GM06990 (cell line): ENCODE measurements around the gene NUTM1.
A peak's percentile ranks its signal among the peaks of the same experiment; 100 is the strongest.
"Not testable (repeated sequence)": the region's sequence is repeated elsewhere in the genome, so short reads cannot be mapped to it uniquely, and the experiment has no call there.

Experiments used
- DNase-seq: peaks from one replicate; pipeline ENCODE4 v3.0.0-alpha.2; 2011; ENCODE audit not compliant: insufficient read length; ENCODE audit errors: extremely low read depth
- H3K27me3 ChIP-seq: replicated peaks from 2 replicates; pipeline ENCODE4 v1.6.0; 2011; ENCODE audit warnings: low read length; ENCODE audit not compliant: control insufficient read depth, insufficient read depth
- H3K36me3 ChIP-seq: 2 replicates; pipeline ENCODE4 v1.5.1; 2011; ENCODE audit warnings: low read length; ENCODE audit not compliant: control insufficient read depth, insufficient read depth
- H3K4me3 ChIP-seq: replicated peaks from 2 replicates; pipeline ENCODE4 v1.5.1; 2011; ENCODE audit warnings: low read depth, mild to moderate bottlenecking, control low read depth, low read length
- TF ChIP-seq, protein P1 (sequence below): IDR thresholded peaks from 2 replicates; pipeline ENCODE4 v1.5.1; 2011; ENCODE audit warnings: low read length, control low read depth, mild to moderate bottlenecking, inconsistent platforms; ENCODE audit not compliant: insufficient read depth, poor library complexity, severe bottlenecking

Gene NUTM1

DNA sequence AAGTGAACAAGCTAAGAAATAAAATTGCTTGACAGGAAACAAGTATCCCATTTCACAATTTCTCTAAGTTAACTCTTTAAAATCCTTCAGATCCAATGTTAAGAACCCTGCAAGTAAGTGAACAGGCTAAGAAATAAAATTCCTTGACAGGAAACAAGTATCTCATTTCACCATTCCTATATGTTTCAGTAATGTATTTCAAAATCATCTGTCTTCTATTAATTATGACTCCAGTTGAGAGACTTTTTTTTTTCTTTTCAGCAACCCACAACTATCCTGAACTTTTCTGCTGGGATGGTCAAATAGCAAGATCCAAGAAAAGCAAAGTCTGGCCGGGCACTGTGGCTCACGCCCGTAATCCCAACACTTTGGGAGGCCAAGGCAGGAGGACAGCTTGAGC is 3.2 kb upstream of the NUTM1 start:
- DNase-seq: no peak
- no peak overlapping the region for H3K4me3 ChIP-seq

DNA sequence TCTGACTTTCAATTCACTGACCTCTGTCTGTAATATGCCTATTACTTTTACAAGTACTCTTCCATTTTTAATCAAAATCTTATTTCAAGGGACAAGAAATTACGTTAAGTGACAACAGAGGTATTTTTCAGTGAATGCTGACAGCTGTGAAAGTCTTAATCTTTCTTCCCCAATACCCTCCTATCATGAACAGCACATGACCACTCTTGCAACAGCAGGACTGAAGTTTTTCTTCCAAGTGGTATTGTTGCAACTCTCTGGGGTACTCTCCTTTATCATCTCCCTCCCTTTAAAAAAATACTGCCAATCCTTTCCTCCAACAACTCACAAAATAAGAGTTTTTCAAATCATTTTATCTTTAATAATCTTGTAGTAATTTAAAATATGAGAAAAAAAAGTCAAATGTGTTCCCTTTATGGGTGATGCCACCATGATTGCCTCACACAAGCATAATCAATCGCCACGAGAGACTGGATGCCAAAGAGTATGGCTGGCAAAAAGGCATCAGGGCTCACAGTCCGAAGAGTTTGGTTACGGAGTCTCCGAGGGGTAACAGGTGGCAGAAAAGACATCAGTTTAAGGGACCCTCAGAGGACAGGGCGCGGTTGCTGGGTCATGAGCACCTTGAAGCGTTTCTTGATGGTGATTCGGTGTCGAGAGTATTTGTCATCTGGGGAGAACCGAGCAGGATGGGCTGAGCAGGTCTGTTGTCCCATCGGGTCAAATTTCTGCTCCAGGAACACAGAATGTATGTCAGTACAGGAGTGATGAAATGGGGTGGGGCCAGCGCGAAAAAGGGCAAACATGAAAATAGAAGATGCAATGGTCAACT is 1.5 kb upstream of the NUTM1 start:
- no peaks in the 10 kb centered on the region for H3K27me3 ChIP-seq
- DNase-seq: no peak
- H3K4me3 ChIP-seq: peak overlapping the region; percentile 88
- no peaks in the 10 kb centered on the region; the same call in 1 of the 2 replicates for H3K36me3 ChIP-seq
- TF ChIP-seq, protein P1, sequence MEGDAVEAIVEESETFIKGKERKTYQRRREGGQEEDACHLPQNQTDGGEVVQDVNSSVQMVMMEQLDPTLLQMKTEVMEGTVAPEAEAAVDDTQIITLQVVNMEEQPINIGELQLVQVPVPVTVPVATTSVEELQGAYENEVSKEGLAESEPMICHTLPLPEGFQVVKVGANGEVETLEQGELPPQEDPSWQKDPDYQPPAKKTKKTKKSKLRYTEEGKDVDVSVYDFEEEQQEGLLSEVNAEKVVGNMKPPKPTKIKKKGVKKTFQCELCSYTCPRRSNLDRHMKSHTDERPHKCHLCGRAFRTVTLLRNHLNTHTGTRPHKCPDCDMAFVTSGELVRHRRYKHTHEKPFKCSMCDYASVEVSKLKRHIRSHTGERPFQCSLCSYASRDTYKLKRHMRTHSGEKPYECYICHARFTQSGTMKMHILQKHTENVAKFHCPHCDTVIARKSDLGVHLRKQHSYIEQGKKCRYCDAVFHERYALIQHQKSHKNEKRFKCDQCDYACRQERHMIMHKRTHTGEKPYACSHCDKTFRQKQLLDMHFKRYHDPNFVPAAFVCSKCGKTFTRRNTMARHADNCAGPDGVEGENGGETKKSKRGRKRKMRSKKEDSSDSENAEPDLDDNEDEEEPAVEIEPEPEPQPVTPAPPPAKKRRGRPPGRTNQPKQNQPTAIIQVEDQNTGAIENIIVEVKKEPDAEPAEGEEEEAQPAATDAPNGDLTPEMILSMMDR: no peak

More for the DNA sequence above, 3.2 kb upstream of the NUTM1 start:
- no peaks in the 10 kb centered on the region for H3K27me3 ChIP-seq
- H3K36me3 ChIP-seq: no peaks in the 10 kb centered on the region; the same call in 1 of the 2 replicates
- TF ChIP-seq, protein P1: no peak

DNA sequence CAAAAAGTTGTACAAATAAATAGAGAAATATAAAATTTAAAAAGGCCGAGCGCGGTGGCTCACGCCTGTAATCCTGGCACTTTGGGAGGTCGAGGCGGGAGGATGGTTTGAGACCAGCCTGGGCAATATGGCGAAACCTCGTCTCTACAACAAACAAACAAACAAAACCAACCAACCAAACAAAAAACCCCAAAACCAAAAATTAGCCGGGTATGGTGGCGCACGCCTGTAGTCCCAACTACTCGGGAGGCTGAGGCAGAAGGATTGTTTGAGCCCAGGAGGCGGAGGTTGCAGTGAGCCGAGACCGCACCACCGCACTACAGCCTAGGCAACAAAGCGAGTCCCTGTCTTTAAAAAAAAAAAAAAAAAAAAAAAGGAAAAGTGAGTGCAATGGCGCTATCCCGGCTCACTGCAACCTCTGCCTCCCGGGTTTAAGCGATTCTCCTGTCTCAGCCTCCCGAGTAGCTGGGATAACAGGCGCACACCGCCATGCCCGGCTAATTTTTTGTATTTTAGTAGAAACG is 840 bp upstream of the NUTM1 start:
- H3K36me3 ChIP-seq, H3K27me3 ChIP-seq, DNase-seq: not testable (repeated sequence)
- peak overlapping the region; percentile 88 for H3K4me3 ChIP-seq

GRCh38 chr15:34347951-34348638 is 5.0 kb downstream of the NUTM1 start:
- H3K36me3 ChIP-seq: no peaks in the 10 kb centered on the region
- DNase-seq: no peak
- H3K4me3 ChIP-seq: no peak overlapping the region
- TF ChIP-seq, protein P1: no peak
- no peaks in the 10 kb centered on the region for H3K27me3 ChIP-seq

GRCh38 chr15:34348735-34349300 is 5.7 kb downstream of the NUTM1 start:
- Histone ChIP-seq H3K27me3 (no peaks in the 10 kb centered on the region), H3K36me3 (no peaks in the 10 kb centered on the region), H3K4me3 (no peak overlapping the region)
- TF ChIP-seq, protein P1: no peak
- no peak for DNase-seq

- H3K36me3 ChIP-seq: no peaks in the 10 kb centered on the region
- no peak for DNase-seq
- H3K4me3 ChIP-seq: no peak overlapping the region
- TF ChIP-seq, protein P1: no peak
- no peaks in the 10 kb centered on the region for H3K27me3 ChIP-seq
Measured at GRCh38 chr15:34349769-34350168, 6.7 kb downstream of the NUTM1 start.

DNA sequence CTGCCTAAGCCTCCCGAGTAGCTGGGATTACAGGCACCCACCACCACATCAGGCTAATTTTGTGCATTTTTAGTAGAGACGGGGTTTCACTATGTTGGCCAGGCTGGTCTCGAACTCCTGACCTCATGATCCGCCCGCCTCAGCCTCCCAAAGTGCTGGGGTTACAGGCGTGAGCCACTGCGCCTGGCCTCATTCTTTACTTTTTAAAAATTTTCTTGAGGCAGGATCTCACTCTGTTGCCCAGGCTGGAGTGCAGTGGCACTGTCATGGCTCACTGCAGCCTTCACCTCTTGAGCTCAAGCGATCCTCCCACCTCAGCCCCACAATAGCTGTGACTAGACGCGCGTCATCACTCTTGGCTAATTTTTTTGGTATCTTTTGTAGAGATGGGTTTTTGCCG is 9.9 kb downstream of the NUTM1 start:
- not testable (repeated sequence) for DNase-seq, H3K4me3 ChIP-seq, H3K27me3 ChIP-seq
- peaks cover 11% of the 10 kb centered on the region for H3K36me3 ChIP-seq
